ENCODE data around the gene FXYD7. TPM values are rescaled to one million over a fixed set of nuclear protein-coding genes. Genes with fewer than 3 reads are reported as not detected.

FXYD7 gene
- total and polyA plus RNA-seq, 8 donors = 0.23 to 0.61 TPM; not detected in 6

GRCh38 chr19:35122687-35123551 is 20.1 kb upstream of the FXYD7 start:
- Histone ChIP-seq H3K36me3 (no peaks in the 10 kb centered on the region), H3K27ac (no peak overlapping the region), H3K9me3 (no peaks in the 10 kb centered on the region), H3K4me3 (no peak overlapping the region), H3K27me3 (no peaks in the 10 kb centered on the region), H3K4me1 (peaks cover 0 to 12% (median 0%) of the 10 kb centered on the region in 3 donors)
- DNase-seq (no peak), ATAC-seq (no peak), FAIRE-seq (no peak)
- intact Hi-C loops (cut with DNase I) = no loop called here
- TF ChIP-seq CTCF (IDR thresholded peaks at IDR 0.05) = no peak
- 90 to 93% methylated on average over 19 of the region's 19 CpGs for WGBS, 2 donors

DNA sequence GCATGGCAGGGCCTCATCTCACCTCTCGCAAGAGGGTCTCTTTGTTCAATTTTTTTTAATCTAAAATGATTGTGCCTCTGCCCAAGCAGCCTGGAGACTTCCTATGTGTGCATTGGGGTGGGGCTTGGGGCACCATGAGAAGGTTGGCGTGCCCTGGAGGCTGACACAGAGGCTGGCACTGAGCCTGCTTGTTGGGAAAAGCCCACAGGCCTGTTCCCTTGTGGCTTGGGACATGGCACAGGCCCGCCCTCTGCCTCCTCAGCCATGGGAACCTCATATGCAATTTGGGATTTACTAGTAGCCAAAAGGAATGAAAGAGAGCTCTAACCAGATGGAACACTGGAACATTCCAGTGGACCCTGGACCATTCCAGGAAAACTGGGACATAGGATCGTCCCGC is 19.5 kb upstream of the FXYD7 start:
- ATAC-seq (peak in 3 of 4 donors; percentile 12 to 30 (median 16)), FAIRE-seq (no peak), DNase-seq (peak in 2 of 6 donors; percentile 57 to 59)
- WGBS, 2 donors = 69 to 80% methylated on average over 5 of the region's 5 CpGs
- Histone ChIP-seq H3K27ac (no peak overlapping the region), H3K36me3 (no peaks in the 10 kb centered on the region), H3K4me1 (peaks cover 0 to 12% (median 0%) of the 10 kb centered on the region in 3 donors), H3K9me3 (no peaks in the 10 kb centered on the region), H3K4me3 (no peak overlapping the region), H3K27me3 (no peaks in the 10 kb centered on the region)
- intact Hi-C loops (cut with DNase I) = no loop called here
- TF ChIP-seq CTCF (IDR thresholded peaks at IDR 0.05) = no peak

DNA sequence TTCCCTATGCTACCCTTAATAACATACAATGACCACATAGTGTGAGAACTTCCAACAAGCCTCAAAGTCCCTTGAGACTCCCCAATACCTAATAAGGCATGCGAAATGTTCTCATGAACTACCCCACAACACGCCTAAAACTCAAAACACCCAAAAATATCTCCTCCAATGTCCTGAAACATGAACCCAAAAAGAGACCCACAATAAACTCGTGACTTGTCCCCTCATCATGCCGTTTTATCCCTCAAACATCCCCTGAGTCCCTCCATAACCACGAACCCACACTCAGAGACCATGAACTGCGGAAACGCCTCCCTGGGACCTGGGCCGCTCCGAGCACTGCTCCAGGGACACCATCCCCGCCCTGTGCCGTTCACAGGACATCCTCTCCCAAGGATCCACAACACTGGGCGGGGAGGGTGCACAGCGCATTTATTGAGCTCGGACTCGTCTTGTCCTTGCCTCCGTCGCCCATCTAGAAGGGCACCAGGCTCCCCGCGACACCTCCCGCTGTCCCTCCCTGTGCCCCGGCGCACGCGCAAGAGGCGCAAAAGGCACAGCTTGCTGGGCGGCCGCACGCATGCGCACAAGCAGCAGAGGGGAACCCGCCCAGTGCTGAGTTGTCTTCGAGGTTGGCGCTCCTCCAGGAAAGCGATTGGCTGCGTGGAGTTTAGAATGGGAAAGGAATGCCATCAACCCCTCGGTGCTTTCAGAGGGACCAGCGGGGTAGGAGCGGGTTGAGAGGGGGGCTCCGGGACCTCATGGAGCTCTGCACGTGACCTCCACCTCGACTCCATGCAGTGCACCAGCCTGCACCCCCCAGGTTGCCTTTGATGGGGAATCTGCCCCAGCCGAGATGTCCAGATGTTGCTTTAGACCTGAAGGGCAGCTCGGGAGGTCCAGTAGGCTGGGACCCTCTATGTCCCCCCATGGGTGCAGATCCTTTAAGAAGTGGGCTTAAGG is 18.7 kb upstream of the FXYD7 start:
- no peak for TF ChIP-seq CTCF (IDR thresholded peaks at IDR 0.05)
- peak; percentile 94 to 96 (median 96) for ATAC-seq
- WGBS, 2 donors = 8 to 10% methylated on average over 42 of the region's 42 CpGs
- Histone ChIP-seq H3K36me3 (no peaks in the 10 kb centered on the region), H3K9me3 (no peaks in the 10 kb centered on the region), H3K4me3 (peak overlapping the region; percentile 26 to 56 (median 40)), H3K4me1 (peaks cover 0 to 12% (median 0%) of the 10 kb centered on the region in 3 donors), H3K27ac (peak overlapping the region in 3 of 4 donors; percentile 60 to 69 (median 66)), H3K27me3 (no peaks in the 10 kb centered on the region)
- intact Hi-C loops (cut with DNase I) = no loop called here
- FAIRE-seq = no peak
- DNase-seq = peak; percentile 90 to 99 (median 94)

- DNase-seq = peak in 2 of 6 donors; percentile 22 to 51
- 90 to 91% methylated on average over 19 of the region's 19 CpGs for WGBS, 2 donors
- Histone ChIP-seq H3K4me1 (peaks cover 0 to 12% (median 0%) of the 10 kb centered on the region in 3 donors), H3K9me3 (no peaks in the 10 kb centered on the region), H3K4me3 (no peak overlapping the region), H3K36me3 (no peaks in the 10 kb centered on the region), H3K27ac (no peak overlapping the region), H3K27me3 (no peaks in the 10 kb centered on the region)
- no peak for ATAC-seq
- intact Hi-C loops (cut with DNase I) = no loop called here
- FAIRE-seq = no peak
- no peak for TF ChIP-seq CTCF (IDR thresholded peaks at IDR 0.05)
These were observed 17.8 kb upstream of the FXYD7 start for GRCh38 chr19:35125270-35125717.
